NCI-H1694 treated with DMSO at 0.1 percent for 48 hours (cell line): ENCODE results near the gene ENOPH1.
A peak's percentile ranks its signal among the peaks of the same experiment; 100 is the strongest.

Experiments used
- DNase-seq: peaks from one replicate; lab custom pipeline; 2025; lab: John Stamatoyannopoulos, UW

The ENOPH1 gene

GRCh38 chr4:82428969-82429727 is 1.2 kb upstream of the ENOPH1 start:
- DNase-seq, result peak; percentile 84

- peak; percentile 54 for DNase-seq
Measured at GRCh38 chr4:82429728-82430192, 630 bp upstream of the ENOPH1 start.

GRCh38 chr4:82430964-82431745 is 765 bp downstream of the ENOPH1 start:
- no peak for DNase-seq

GRCh38 chr4:82431831-82432230 is 1.4 kb downstream of the ENOPH1 start:
- no peak for DNase-seq

- DNase-seq, result no peak
Measured at GRCh38 chr4:82432596-82432995, 2.2 kb downstream of the ENOPH1 start.

- no peak for DNase-seq
Measured at GRCh38 chr4:82433791-82434190, 3.4 kb downstream of the ENOPH1 start.

- no peak for DNase-seq
Measured at GRCh38 chr4:82434949-82435348, 4.6 kb downstream of the ENOPH1 start.

- DNase-seq, result no peak
Measured at GRCh38 chr4:82436130-82436529, 5.7 kb downstream of the ENOPH1 start.

GRCh38 chr4:82436780-82437179 is 6.4 kb downstream of the ENOPH1 start:
- no peak for DNase-seq

GRCh38 chr4:82437285-82438005 is 7.1 kb downstream of the ENOPH1 start:
- no peak for DNase-seq

- no peak for DNase-seq
Measured at GRCh38 chr4:82439088-82439487, 8.7 kb downstream of the ENOPH1 start.

GRCh38 chr4:82447886-82448285 is 17.5 kb downstream of the ENOPH1 start:
- no peak for DNase-seq

- no peak for DNase-seq
Measured at GRCh38 chr4:82450966-82451755, 20.8 kb downstream of the ENOPH1 start.

GRCh38 chr4:82452026-82452425 is 21.6 kb downstream of the ENOPH1 start:
- DNase-seq, result no peak

- no peak for DNase-seq
Measured at GRCh38 chr4:82457266-82457665, 26.9 kb downstream of the ENOPH1 start.

- no peak for DNase-seq
Measured at GRCh38 chr4:82458729-82459128, 28.3 kb downstream of the ENOPH1 start.

- DNase-seq, result no peak
Measured at GRCh38 chr4:82461710-82462109, 31.3 kb downstream of the ENOPH1 start.

GRCh38 chr4:82462415-82462831 is 32.0 kb downstream of the ENOPH1 start:
- DNase-seq, result peak; percentile 74

- no peak for DNase-seq
Measured at GRCh38 chr4:82463221-82463620, 32.8 kb downstream of the ENOPH1 start.

- DNase-seq, result no peak
Measured at GRCh38 chr4:82467471-82467870, 37.1 kb downstream of the ENOPH1 start.

GRCh38 chr4:82469791-82470345 is 39.5 kb downstream of the ENOPH1 start:
- no peak for DNase-seq
